K562 (cell line): ENCODE data around the gene C9. TPM values are rescaled to one million over a fixed set of nuclear protein-coding genes. Genes with fewer than 3 reads are reported as not detected.

Experiments
- ATAC-seq: fragments of 200-7000 bp; cut with Tn5 transposase; 3 replicates; pipeline ENCODE4 v1.9.1; 2020; ENCODE audit warnings: moderate library complexity
- BruUV-seq: library from RNA; stranded (reverse); fragments of 400-500 nt; replicated peaks from 2 replicates; lab custom pipeline; 2021; lab: Mats Ljungman, UMichigan
- CTCF ChIA-PET: fragments of 300-600 bp; formaldehyde crosslinking; extraction: SDS; loops from one replicate; lab custom pipeline; 2021; ENCODE audit warnings: low intra/inter-chr PET ratio; lab: Yijun Ruan, JAX
- POLR2A ChIA-PET: fragments of 300-600, 350-650 bp; sonication (Branson Sonifier 250); formaldehyde crosslinking; extraction: SDS; loops from one replicate; lab custom pipeline; 2021; ENCODE audit warnings: antibody characterized with exemption, inconsistent platforms; lab: Yijun Ruan, JAX
- DNase-seq, 4 experiments: peaks; one replicate each; pipeline versions ENCODE4 v3.0.0 to v3.0.0-alpha.2; 2011 to 2018; ENCODE audit warnings: low spot score in 3 of 4, mixed read lengths in 3 of 4; ENCODE audit errors: extremely low read depth in 1 of 4
- FAIRE-seq: peaks from 2 replicates; lab custom pipeline; 2011; peaks lifted over from hg19 to GRCh38; lab: Jason Lieb, UNC
- H2AFZ ChIP-seq: 2 replicates; pipeline ENCODE4 v1.6.0; 2011; ENCODE audit warnings: low read depth, low read length, control low read depth, inconsistent platforms
- H3K27ac ChIP-seq: fragments of 200-600 bp; 3 replicates; pipeline ENCODE4 v1.8.0; 2011; ENCODE audit warnings: low read depth, mild to moderate bottlenecking, control low read depth, inconsistent platforms, low read length, moderate library complexity, mixed read lengths; ENCODE audit errors: extremely low read depth
- H3K27me3 ChIP-seq, 2 experiments: fragments of 300-600 bp in 1 of 2; 2 replicates in 1 of 2; 3 replicates in 1 of 2; pipeline versions ENCODE4 v1.6.0 to v1.8.0; 2011; ENCODE audit warnings: inconsistent platforms in 2 of 2, low read length in 2 of 2, mild to moderate bottlenecking in 1 of 2, mixed read lengths in 1 of 2, moderate library complexity in 1 of 2; ENCODE audit not compliant: control insufficient read depth in 2 of 2, insufficient read depth in 2 of 2
- H3K36me3 ChIP-seq: fragments of 300-600 bp; 3 replicates; pipeline ENCODE4 v1.8.0; 2011; ENCODE audit warnings: mild to moderate bottlenecking, low read length, inconsistent platforms; ENCODE audit not compliant: control insufficient read depth, insufficient read depth
- H3K4me1 ChIP-seq, 2 experiments: fragments of 200-600 bp in 1 of 2; replicated peaks in 1 of 2; 2 replicates in 1 of 2; 3 replicates in 1 of 2; pipeline versions ENCODE4 v1.5.1 to v1.8.0; 2011; ENCODE audit warnings: inconsistent platforms in 2 of 2, low read length in 2 of 2, mild to moderate bottlenecking in 1 of 2, mixed read lengths in 1 of 2, moderate library complexity in 1 of 2; ENCODE audit not compliant: control insufficient read depth in 2 of 2, insufficient read depth in 2 of 2
- H3K4me2 ChIP-seq: 2 replicates; pipeline ENCODE4 v1.6.1; 2011; ENCODE audit warnings: low read length, control low read depth, inconsistent platforms, mixed read lengths; ENCODE audit not compliant: insufficient read depth
- H3K4me3 ChIP-seq: fragments of 200-600 bp; sonication (generic), shearing (Covaris generic); 2 replicates; pipeline ENCODE4 v1.5.1; 2016; ENCODE audit warnings: control low read depth, inconsistent platforms
- H3K79me2 ChIP-seq: fragments of 200-600 bp; 3 replicates; pipeline ENCODE4 v1.8.0; 2011; ENCODE audit warnings: low read length, inconsistent platforms; ENCODE audit not compliant: control insufficient read depth, insufficient read depth
- H3K9ac ChIP-seq, 2 experiments: 2 replicates each; pipeline versions ENCODE4 v1.6.0 to v1.6.1; 2011; ENCODE audit warnings: low read depth in 2 of 2, low read length in 2 of 2, control low read depth in 1 of 2, inconsistent platforms in 1 of 2, mild to moderate bottlenecking in 1 of 2, mixed read lengths in 1 of 2; ENCODE audit not compliant: insufficient read depth in 1 of 2
- H3K9me1 ChIP-seq: one replicate; pipeline ENCODE4 v1.6.0; 2011; ENCODE audit warnings: inconsistent platforms, mild to moderate bottlenecking, low read length, moderate library complexity; ENCODE audit not compliant: control insufficient read depth, insufficient read depth
- H3K9me3 ChIP-seq: replicated peaks from 2 replicates; pipeline ENCODE4 v1.5.1; 2011; ENCODE audit warnings: low read depth, low read length, inconsistent platforms; ENCODE audit not compliant: control insufficient read depth, insufficient read depth
- H4K20me1 ChIP-seq: replicated peaks from 2 replicates; pipeline ENCODE4 v1.6.1; 2011; ENCODE audit warnings: low read length, inconsistent platforms, mixed read lengths; ENCODE audit not compliant: control insufficient read depth, insufficient read depth
- ETS2 ChIP-seq: IDR thresholded peaks from 2 replicates; pipeline ENCODE4 v1.6.1; 2016; ENCODE audit warnings: borderline replicate concordance, missing genetic modification characterization, mild to moderate bottlenecking, moderate library complexity, missing compliant biosample characterization; ENCODE audit not compliant: poor library complexity, severe bottlenecking
- NR4A1 ChIP-seq, 2 experiments: fragments of 250-450 bp in 1 of 2; fragments of 450-650 bp in 1 of 2; sonication (Bioruptor Pico) in 1 of 2; IDR thresholded peaks; 2 replicates each; pipeline versions ENCODE4 v1.4.0 to v1.6.1; 2016 to 2020; ENCODE audit warnings: mild to moderate bottlenecking in 2 of 2, missing compliant biosample characterization in 1 of 2, missing genetic modification characterization in 1 of 2, moderate library complexity in 1 of 2
- PYGO2 ChIP-seq: fragments of 450-650 bp; IDR thresholded peaks from 2 replicates; pipeline ENCODE4 v1.6.1; 2016; ENCODE audit warnings: mild to moderate bottlenecking, missing genetic modification characterization, moderate library complexity, missing compliant biosample characterization
- SAP30 ChIP-seq: fragments of 200-600 bp; sonication (generic); IDR thresholded peaks from 2 replicates; pipeline ENCODE4 v1.6.1; 2012; ENCODE audit warnings: borderline replicate concordance, low read depth, mild to moderate bottlenecking, moderate library complexity, low read length, control low read depth, inconsistent platforms; ENCODE audit not compliant: insufficient read depth, poor library complexity, severe bottlenecking
- SMC3 ChIP-seq: conservative IDR thresholded peaks from 2 replicates; pipeline ENCODE4 v1.6.1; 2011; ENCODE audit warnings: low read depth, low read length, improper control_type of control experiment; ENCODE audit not compliant: insufficient read depth
- TFAP4 ChIP-seq: sonication (generic); formaldehyde crosslinking; IDR thresholded peaks from 2 replicates; pipeline ENCODE4 v1.8.0; 2022; ENCODE audit warnings: missing genetic modification reagents, mild to moderate bottlenecking, moderate library complexity, borderline replicate concordance
- ZNF398 ChIP-seq: fragments of 250-450 bp; sonication (Bioruptor Pico); IDR thresholded peaks from 2 replicates; pipeline ENCODE4 v1.8.0; 2021; ENCODE audit warnings: moderate library complexity, mild to moderate bottlenecking, inconsistent platforms
- ZNF75A ChIP-seq: fragments of 450-650 bp; formaldehyde crosslinking; IDR thresholded peaks from 2 replicates; pipeline ENCODE4 v1.4.0; 2020; ENCODE audit warnings: mild to moderate bottlenecking
- WGBS: fragments of 100-300 bp; shearing (Covaris generic); methylation state at CpG from one replicate; pipeline ENCODE4 v1.1.6; 2016; ENCODE audit warnings: low coverage, mixed read lengths; ENCODE audit not compliant: insufficient coverage; ENCODE audit errors: missing lambda C conversion rate; 5-methylcytosine and 5-hydroxymethylcytosine counted together
- in situ Hi-C: fragments of 300-500 bp; cut with MboI; formaldehyde crosslinking; loops from 4 replicates; pipeline ENCODE4 v1.15.0; 2018; ENCODE audit warnings: inconsistent platforms, mixed read lengths
- intact Hi-C: fragments of 100-400 bp; cut with micrococcal nuclease; formaldehyde crosslinking; loops from 2 replicates; pipeline ENCODE4 v1.14.2; 2022
- polyA plus RNA-seq, 8 experiments: library from polyadenylated mRNA; depleted of rRNA in 4 of 8; stranded (reverse) in 5 of 8; unstranded in 3 of 8; fragments of >200 nt; fragmentation: Nextera tagmentation in 2 of 8; fragmentation: Illumina TruSeq in 1 of 8; extraction: Ambion mirVana in 2 of 8; extraction: Trizol in 1 of 8; gene quantifications; 2 replicates each; pipeline versions ENCODE4 v1.2.1 to v1.2.3, GENCODE V29; 2011 to 2014; ENCODE audit warnings: inconsistent platforms in 1 of 8, missing spikeins in 1 of 8
- total RNA-seq, 7 experiments: library from RNA; depleted of rRNA in 6 of 7; stranded (reverse); fragments of >200 nt in 6 of 7; fragmentation: Illumina TruSeq in 2 of 7; extraction: Trizol in 2 of 7; gene quantifications; 2 replicates each; pipeline versions ENCODE4 v1.2.1 to v1.2.3, GENCODE V29; 2011 to 2021; ENCODE audit warnings: low replicate concordance in 1 of 7

Gene C9
- total and polyA plus RNA-seq, 9 of the 15 experiments (the other 6 are each of a cell fraction or from before 2014, with no cell fraction given): 0.08 to 0.38 TPM; not detected in 7

- no peak for TF ChIP-seq NR4A1 (CRISPR knock-in tag; IDR thresholded peaks at IDR 0.05)
- TF ChIP-seq NR4A1 (tag; IDR thresholded peaks at IDR 0.05): no peak
- no peak for TF ChIP-seq PYGO2 (tag)
- no peak for TF ChIP-seq TFAP4 (CRISPR knock-in tag)
- no peak for TF ChIP-seq ZNF398
- no peak for TF ChIP-seq SMC3
Measured at GRCh38 chr5:39361306-39361705, 3.0 kb downstream of the C9 start (continued).

- Histone ChIP-seq H3K4me2 (no peak overlapping the region), H3K36me3 (no peaks in the 10 kb centered on the region), H2AFZ (no peak overlapping the region), H3K27ac (no peak overlapping the region), H3K9me3 (peaks cover 3% of the 10 kb centered on the region; the same call in 1 of the 2 replicates), H3K9ac (no peak overlapping the region), H3K4me1 (no peaks in the 10 kb centered on the region), H3K27me3 (peaks cover 0 to 4% of the 10 kb centered on the region in 2 experiments; a peak in 1 of 5 replicates), H4K20me1 (no peaks in the 10 kb centered on the region), H3K4me3 (no peak overlapping the region), H3K9me1 (no peaks in the 10 kb centered on the region), H3K79me2 (no peaks in the 10 kb centered on the region)
- no peak for DNase-seq
- TF ChIP-seq ZNF75A (CRISPR knock-in tag) (no peak), ETS2 (tag) (no peak), SAP30 (no peak)
- intact Hi-C loops (no loop called here), in situ Hi-C loops (no loop called here)
- BruUV-seq: no TSS peak
- POLR2A ChIA-PET: interaction anchor here (1.1 kb wide), 1 partner anchor 147 kb away, joined by 3 read pairs; no protein-coding TSS in a partner anchor
- CTCF ChIA-PET: no interaction called here
- WGBS: 22% methylated on average over 5 of the region's 5 CpGs
- FAIRE-seq: no peak
- no peak for ATAC-seq
Measured at GRCh38 chr5:39360471-39361111, 3.7 kb downstream of the C9 start.
